Karpas-422 (cell line): ENCODE data around the gene SNRPN. TPM values are rescaled to one million over a fixed set of nuclear protein-coding genes. Genes with fewer than 3 reads are reported as not detected.
A peak's percentile ranks its signal among the peaks of the same experiment; 100 is the strongest.
"Not testable (repeated sequence)": the region's sequence is repeated elsewhere in the genome, so short reads cannot be mapped to it uniquely, and the experiment has no call there.

ENCODE experiments used
- DNase-seq: peaks from one replicate; pipeline ENCODE4 v3.0.0-alpha.2; 2015
- H2AFZ ChIP-seq: fragments of 200-600 bp; sonication (generic); 2 replicates; pipeline ENCODE4 v1.6.1; 2014; ENCODE audit warnings: antibody characterized with exemption, low read length, mixed read lengths
- H3K27ac ChIP-seq: fragments of 200-600 bp; sonication (generic); 2 replicates; pipeline ENCODE4 v1.5.1; 2014; ENCODE audit warnings: mild to moderate bottlenecking, low read length, moderate library complexity
- H3K27me3 ChIP-seq: fragments of 200-600 bp; sonication (generic); 2 replicates; pipeline ENCODE4 v1.6.1; 2014; ENCODE audit warnings: low read length, mixed read lengths
- H3K36me3 ChIP-seq: fragments of 200-600 bp; sonication (generic); 2 replicates; pipeline ENCODE4 v1.6.1; 2014; ENCODE audit warnings: low read length, mixed read lengths; ENCODE audit not compliant: insufficient read depth
- H3K4me1 ChIP-seq: fragments of 200-600 bp; sonication (generic); 2 replicates; pipeline ENCODE4 v1.6.1; 2014; ENCODE audit warnings: mild to moderate bottlenecking, low read length, mixed read lengths
- H3K4me2 ChIP-seq: fragments of 200-600 bp; sonication (generic); 2 replicates; pipeline ENCODE4 v1.6.1; 2014; ENCODE audit warnings: low read length, low read depth, mild to moderate bottlenecking; ENCODE audit not compliant: poor library complexity, severe bottlenecking
- H3K4me3 ChIP-seq: fragments of 200-600 bp; sonication (generic); 2 replicates; pipeline ENCODE4 v1.5.1; 2014; ENCODE audit warnings: mild to moderate bottlenecking, antibody characterized with exemption, low read length, mixed read lengths
- H3K79me2 ChIP-seq: fragments of 200-600 bp; sonication (generic); 2 replicates; pipeline ENCODE4 v1.6.1; 2014; ENCODE audit warnings: mild to moderate bottlenecking, low read length, mixed read lengths
- H3K9ac ChIP-seq: fragments of 200-600 bp; sonication (generic); 2 replicates; pipeline ENCODE4 v1.6.0; 2014; ENCODE audit warnings: low read length
- H3K9me2 ChIP-seq: fragments of 200-600 bp; sonication (generic), shearing (Covaris generic); replicated peaks from 2 replicates; pipeline ENCODE4 v1.6.0; 2014; ENCODE audit warnings: mild to moderate bottlenecking, low read length, moderate library complexity; ENCODE audit not compliant: insufficient read depth
- H3K9me3 ChIP-seq: fragments of 300-700, 200-600 bp; sonication (generic); 2 replicates; pipeline ENCODE4 v1.6.1; 2014; ENCODE audit warnings: low read length, mixed read lengths
- H4K20me1 ChIP-seq: fragments of 200-600 bp; sonication (generic); 2 replicates; pipeline ENCODE4 v1.6.1; 2014; ENCODE audit warnings: mild to moderate bottlenecking, antibody characterized with exemption, low read length, low read depth; ENCODE audit not compliant: insufficient read depth
- total RNA-seq: library from RNA; depleted of rRNA; stranded (reverse); fragments of >200 nt; shearing (Covaris generic); gene quantifications from 2 replicates; pipeline ENCODE4 v1.2.3, GENCODE V29; 2014; ENCODE audit warnings: low replicate concordance; rRNA removed

SNRPN gene
- 116 and 173 TPM in 2 replicates for total RNA-seq

- Histone ChIP-seq H3K27me3 (no peaks in the 10 kb centered on the region), H3K36me3 (peaks cover 13% of the 10 kb centered on the region), H3K4me1 (peaks cover 5% of the 10 kb centered on the region; the same call in 1 of the 2 replicates), H3K9ac (peak within 1 kb of the TSS; percentile 80), H3K9me3 (peaks cover 14% of the 10 kb centered on the region), H3K79me2 (peaks cover 51% of the 10 kb centered on the region), H4K20me1 (no peaks in the 10 kb centered on the region), H3K9me2 (no peaks in the 10 kb centered on the region), H3K4me2 (peak within 1 kb of the TSS; percentile 65), H2AFZ (peak within 1 kb of the TSS; percentile 84), H3K4me3 (peak within 1 kb of the TSS; percentile 69), H3K27ac (peak within 1 kb of the TSS; percentile 71)
- DNase-seq = peak; percentile 86
Observed at GRCh38 chr15:24954783-24955530, at the start of gene SNRPN, which contains the start of gene SNURF. Gene SNRPN (plus strand): TSS chr15:24954987. CDS start chr15:24974454, 19,467 bp downstream. Gene SNURF (plus strand): TSS chr15:24954987. CDS start chr15:24955049, 62 bp downstream.

- Histone ChIP-seq H3K9me2 (no peaks in the 10 kb centered on the region), H3K27ac (no peak overlapping the region), H2AFZ (no peak overlapping the region), H3K27me3 (no peaks in the 10 kb centered on the region), H4K20me1 (no peaks in the 10 kb centered on the region), H3K36me3 (no peaks in the 10 kb centered on the region), H3K9me3 (peaks cover 18% of the 10 kb centered on the region), H3K4me1 (no peaks in the 10 kb centered on the region), H3K79me2 (no peaks in the 10 kb centered on the region), H3K4me2 (no peak overlapping the region), H3K4me3 (no peak overlapping the region), H3K9ac (no peak overlapping the region)
- no peak for DNase-seq
Observed at GRCh38 chr15:24916305-24917009, 38.3 kb upstream of the SNRPN start.

- Histone ChIP-seq H3K4me3 (no peak overlapping the region), H3K9ac (no peak overlapping the region), H3K27ac (no peak overlapping the region), H4K20me1 (no peaks in the 10 kb centered on the region), H3K4me1 (no peaks in the 10 kb centered on the region), H2AFZ (no peak overlapping the region), H3K9me2 (no peaks in the 10 kb centered on the region), H3K9me3 (peaks cover 15% of the 10 kb centered on the region), H3K4me2 (no peak overlapping the region), H3K27me3 (no peaks in the 10 kb centered on the region), H3K79me2 (no peaks in the 10 kb centered on the region), H3K36me3 (no peaks in the 10 kb centered on the region)
- DNase-seq = no peak
Observed at GRCh38 chr15:24917431-24917830, 37.4 kb upstream of the SNRPN start.

GRCh38 chr15:24919446-24919845 lies 35.3 kb upstream of the SNRPN start:
- H3K27ac ChIP-seq = no peak overlapping the region
- H3K4me2 ChIP-seq = no peak overlapping the region
- no peak for DNase-seq
- no peak overlapping the region for H3K4me3 ChIP-seq
- peaks cover 14% of the 10 kb centered on the region for H3K9me3 ChIP-seq
- H3K79me2 ChIP-seq = no peaks in the 10 kb centered on the region
- no peaks in the 10 kb centered on the region for H4K20me1 ChIP-seq
- no peaks in the 10 kb centered on the region for H3K36me3 ChIP-seq
- no peaks in the 10 kb centered on the region for H3K4me1 ChIP-seq
- H3K27me3 ChIP-seq = no peaks in the 10 kb centered on the region
- no peaks in the 10 kb centered on the region for H3K9me2 ChIP-seq
- H2AFZ ChIP-seq = no peak overlapping the region
- no peak overlapping the region for H3K9ac ChIP-seq

- H3K4me2 ChIP-seq, H3K27ac ChIP-seq, H3K4me1 ChIP-seq, H3K9me3 ChIP-seq, H4K20me1 ChIP-seq, H2AFZ ChIP-seq, H3K27me3 ChIP-seq, H3K4me3 ChIP-seq, H3K9ac ChIP-seq, H3K9me2 ChIP-seq, DNase-seq, H3K36me3 ChIP-seq, H3K79me2 ChIP-seq: not testable (repeated sequence)
Observed at GRCh38 chr15:24922781-24923180, 32.0 kb upstream of the SNRPN start.

- Histone ChIP-seq H3K4me2 (no peak overlapping the region), H3K36me3 (no peaks in the 10 kb centered on the region; the same call in 1 of the 2 replicates), H3K27ac (no peak overlapping the region), H3K9me3 (peaks cover 7% of the 10 kb centered on the region; the same call in 1 of the 2 replicates), H3K9me2 (no peaks in the 10 kb centered on the region), H2AFZ (no peak overlapping the region), H3K27me3 (no peaks in the 10 kb centered on the region), H3K9ac (no peak overlapping the region), H3K79me2 (no peaks in the 10 kb centered on the region), H3K4me3 (no peak overlapping the region), H3K4me1 (no peaks in the 10 kb centered on the region), H4K20me1 (no peaks in the 10 kb centered on the region)
- no peak for DNase-seq
Observed at GRCh38 chr15:24924153-24924552, 30.6 kb upstream of the SNRPN start.

- DNase-seq = no peak
- Histone ChIP-seq H3K79me2 (no peaks in the 10 kb centered on the region), H3K36me3 (no peaks in the 10 kb centered on the region; the same call in 1 of the 2 replicates), H3K9ac (no peak overlapping the region), H3K9me3 (peaks cover 7% of the 10 kb centered on the region; the same call in 1 of the 2 replicates), H3K9me2 (no peaks in the 10 kb centered on the region), H4K20me1 (no peaks in the 10 kb centered on the region), H2AFZ (no peak overlapping the region), H3K27me3 (no peaks in the 10 kb centered on the region), H3K4me2 (no peak overlapping the region), H3K4me1 (no peaks in the 10 kb centered on the region), H3K4me3 (no peak overlapping the region), H3K27ac (no peak overlapping the region)
Observed at GRCh38 chr15:24924621-24925020, 30.2 kb upstream of the SNRPN start.
